Frontal cortex (tissue), 4 donors: ENCODE results near the gene C20orf141. TPM values are rescaled to one million over a fixed set of nuclear protein-coding genes. Genes with fewer than 3 reads are reported as not detected.
"Not testable (repeated sequence)": the region's sequence is repeated elsewhere in the genome, so short reads cannot be mapped to it uniquely, and the experiment has no call there.

Experiments
- DNase-seq, 2 donors: peaks; one replicate each; pipeline ENCODE4 v3.0.0; 2012; ENCODE audit warnings: low spot score in 2 of 2
- FAIRE-seq: peaks from 2 replicates; lab custom pipeline; 2012; peaks lifted over from hg19 to GRCh38; lab: Jason Lieb, UNC
- total RNA-seq: library from RNA; depleted of rRNA; stranded (reverse); fragments of >200 nt; gene quantifications from one replicate; pipeline ENCODE4 v1.2.3, GENCODE V29; 2014
- donor health status: control.
- donor health status: control.
- donor health status: control.

Gene C20orf141, protein sequence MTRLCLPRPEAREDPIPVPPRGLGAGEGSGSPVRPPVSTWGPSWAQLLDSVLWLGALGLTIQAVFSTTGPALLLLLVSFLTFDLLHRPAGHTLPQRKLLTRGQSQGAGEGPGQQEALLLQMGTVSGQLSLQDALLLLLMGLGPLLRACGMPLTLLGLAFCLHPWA
- not detected for total RNA-seq

DNA sequence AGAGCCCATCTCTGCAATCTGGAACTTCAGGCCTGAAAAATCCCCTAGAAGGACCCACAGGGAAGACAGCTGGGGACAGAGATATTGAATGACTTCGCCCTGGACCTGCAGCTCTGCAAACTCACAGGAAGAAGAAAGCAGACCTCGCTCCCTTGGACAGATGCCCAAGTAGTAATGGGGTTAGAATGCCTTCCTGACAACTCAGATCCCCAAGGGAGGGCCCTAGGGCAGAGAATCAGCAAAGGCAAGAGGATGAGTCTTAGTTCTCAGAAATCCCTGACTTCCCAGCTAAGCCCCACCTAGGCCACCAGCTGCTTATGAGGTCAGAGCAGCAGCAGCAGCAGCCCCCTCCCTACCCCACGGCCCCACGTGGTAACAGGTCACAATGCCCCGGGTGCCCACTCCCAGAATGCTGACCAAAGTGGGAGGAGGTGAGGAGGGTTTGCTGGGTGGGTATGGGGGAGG is at the start of gene C20orf141:
Gene C20orf141, plus strand, starts transcription at position 401 of the 465 bp plus-strand sequence. CDS start 198 bp downstream, outside the sequence.
- FAIRE-seq (no peak), DNase-seq (no peak)

DNA sequence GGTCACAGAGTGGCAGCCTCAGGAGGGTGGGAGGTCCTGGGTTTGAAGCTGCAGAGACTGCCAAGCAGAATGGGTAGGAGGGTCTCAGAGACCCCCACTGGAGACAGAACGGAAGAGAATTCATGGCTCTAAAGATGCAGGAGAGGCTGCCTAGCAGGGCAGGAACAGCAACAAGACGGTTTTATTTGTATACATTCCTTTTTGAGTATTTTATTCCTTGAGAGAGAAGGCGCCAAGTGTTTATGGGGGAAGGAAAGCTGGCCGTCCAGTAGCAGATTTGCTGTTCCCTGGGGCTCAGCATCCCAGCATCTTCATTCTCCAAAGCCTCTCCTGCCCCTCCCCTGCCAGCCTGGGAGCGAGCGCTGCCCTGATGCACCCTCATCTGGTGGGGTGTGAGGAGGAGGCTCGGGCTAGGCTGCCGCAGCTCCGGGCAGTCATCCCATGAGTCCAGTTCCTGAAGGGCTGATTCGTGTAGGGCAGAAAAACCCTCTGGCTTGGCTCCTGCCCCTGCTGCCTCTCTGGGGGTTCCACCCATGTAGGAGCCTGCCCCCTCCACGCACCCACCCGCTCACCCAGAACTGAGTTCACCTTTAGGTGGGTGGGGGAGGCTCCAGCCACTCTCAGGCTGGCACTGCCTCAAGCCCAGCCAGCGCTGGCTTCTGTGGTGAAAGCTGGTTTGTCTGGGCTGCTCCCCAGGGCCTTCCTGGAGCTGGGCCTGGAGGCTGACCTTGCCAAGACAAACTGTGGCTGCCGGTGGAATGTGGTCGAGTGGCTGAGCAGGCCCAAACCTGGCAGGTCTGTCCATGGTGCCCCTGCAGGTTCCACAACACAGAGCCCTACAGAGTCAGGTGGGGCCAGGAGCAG is 46.8 kb upstream of the C20orf141 start:
- DNase-seq (no peak), FAIRE-seq (no peak)

DNA sequence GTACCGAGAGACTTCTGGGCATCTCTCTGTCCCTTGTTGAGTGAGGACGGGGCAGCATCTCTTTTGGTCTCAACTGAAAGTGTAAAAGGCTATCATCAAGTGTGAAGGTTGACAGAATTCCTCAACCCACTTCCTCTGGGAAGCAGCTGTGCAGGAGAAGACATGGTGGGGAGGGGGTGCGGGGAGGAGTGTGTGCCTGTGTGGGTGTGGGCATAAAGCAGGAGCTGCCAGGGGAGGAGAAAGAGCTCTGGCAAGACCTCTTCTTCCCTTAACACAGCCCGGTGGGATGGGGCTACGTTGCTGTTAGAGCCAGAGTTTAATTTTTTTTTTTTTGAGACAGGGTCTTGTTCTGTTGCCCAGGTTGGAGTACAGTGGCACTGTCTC is 46.2 kb upstream of the C20orf141 start:
- no peak for DNase-seq

DNA sequence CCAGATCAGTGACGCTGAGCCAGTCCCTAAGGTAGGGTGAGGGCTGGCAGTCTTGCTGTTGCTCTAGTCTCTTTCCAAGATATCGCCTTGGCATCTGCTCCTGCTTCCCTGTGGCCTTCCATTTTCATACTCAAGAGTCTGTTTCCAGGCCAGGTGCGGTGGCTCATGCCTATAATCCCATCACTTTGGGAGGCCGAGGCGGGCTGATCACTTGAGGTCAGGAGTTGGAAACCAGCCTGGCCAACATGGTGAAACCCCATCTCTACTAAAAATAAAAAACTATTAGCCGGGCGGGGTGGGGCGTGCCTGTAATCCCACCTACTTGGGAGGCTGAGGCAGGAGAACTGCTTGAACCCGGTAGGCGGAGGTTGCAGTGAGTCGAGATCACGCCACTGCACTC is 44.7 kb upstream of the C20orf141 start:
- FAIRE-seq, DNase-seq: not testable (repeated sequence)

More for the DNA sequence above, 46.2 kb upstream of the C20orf141 start:
- no peak for FAIRE-seq

DNA sequence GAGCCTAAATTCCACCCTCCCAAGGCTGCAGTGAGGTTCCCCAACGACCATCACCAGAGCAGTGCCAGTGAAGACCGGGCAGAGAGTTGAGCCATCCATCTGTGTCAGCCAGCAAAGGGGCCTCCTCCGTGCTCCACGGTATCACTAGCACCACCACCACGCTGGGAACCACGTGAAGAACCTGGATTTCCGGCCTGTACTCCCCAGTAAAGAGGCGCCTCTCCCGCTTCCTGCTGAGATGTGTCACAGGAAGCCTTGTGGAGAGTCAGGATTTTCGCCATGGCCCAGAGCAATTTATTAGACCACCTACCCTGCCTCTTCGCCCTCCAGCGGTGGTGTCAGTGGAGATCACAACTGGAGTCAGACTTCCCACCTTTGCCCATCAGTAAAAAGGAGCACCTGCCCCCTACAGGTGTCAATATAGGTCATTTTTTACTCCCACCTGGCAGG is 43.1 kb upstream of the C20orf141 start:
- FAIRE-seq (no peak), DNase-seq (no peak)

DNA sequence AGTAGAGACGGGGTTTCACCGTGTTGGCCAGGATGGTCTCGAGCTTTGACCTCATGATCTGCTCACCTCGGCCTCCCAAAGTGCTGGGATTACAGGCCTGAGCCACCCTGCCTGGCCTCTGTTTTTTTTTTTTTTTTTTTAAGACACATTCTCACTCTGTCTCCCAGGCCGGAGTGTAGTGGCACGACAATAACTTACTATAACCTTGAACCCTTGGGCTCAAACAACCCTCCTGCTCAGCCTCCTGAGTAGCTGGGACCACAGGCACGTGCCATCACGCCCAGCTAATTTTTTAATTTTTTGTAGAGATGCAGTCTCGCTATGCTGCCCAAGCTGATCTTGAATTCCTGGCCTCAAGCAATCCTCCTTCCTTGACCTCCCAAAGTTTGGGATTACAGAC is 41.0 kb upstream of the C20orf141 start:
- DNase-seq (no peak), FAIRE-seq (no peak)

DNA sequence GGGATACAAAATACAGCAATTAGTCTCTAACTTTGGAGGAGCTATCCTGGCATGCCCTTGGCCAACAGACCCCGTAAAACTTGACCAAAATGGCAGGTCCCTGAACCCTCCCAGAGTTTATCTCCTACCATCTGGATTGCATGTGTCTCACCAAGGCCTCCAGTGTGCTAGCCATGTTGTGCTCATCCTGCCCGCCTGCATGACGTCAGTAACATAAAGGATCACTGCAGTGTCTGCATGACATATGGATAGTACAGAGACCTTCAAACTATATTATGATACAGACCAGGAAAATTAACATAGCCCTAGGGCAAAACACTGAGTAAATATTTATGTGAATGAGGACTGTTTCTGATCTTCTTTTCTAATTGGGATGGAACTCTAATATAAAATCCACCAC is 39.6 kb upstream of the C20orf141 start:
- FAIRE-seq (no peak), DNase-seq (no peak)

DNA sequence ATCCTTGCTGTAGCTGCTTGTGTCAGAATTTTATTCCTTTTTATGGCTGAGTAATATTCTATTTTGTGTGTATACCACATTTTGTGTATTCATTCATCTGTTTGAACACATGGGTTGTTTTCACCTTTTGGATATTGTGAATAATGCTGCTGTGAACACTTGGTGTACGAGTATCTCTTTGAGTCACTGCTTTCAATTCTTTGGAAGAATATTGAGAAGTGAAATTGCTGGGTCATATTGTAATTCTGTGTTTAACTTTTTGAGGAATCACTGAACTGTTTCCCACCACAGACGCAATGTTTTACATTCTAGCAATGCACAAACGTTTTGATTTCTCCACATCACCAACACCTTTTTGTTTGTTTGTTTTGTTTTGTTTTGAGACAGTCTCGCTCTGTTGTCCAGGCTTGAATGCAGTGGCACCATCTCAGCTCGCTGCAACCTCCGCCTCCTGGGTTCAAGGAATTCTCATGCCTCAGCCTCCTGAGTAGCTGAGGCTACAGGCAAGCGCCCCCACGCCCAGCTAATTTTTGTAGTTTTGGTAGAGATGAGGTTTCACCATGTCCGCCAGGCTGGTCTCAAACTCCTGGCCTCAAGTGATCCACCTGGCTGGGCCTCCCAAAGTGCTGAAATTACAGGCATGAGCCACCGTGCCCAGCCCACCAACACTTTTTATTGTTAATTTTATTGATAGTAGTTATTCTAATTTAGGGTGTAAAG is 36.0 kb upstream of the C20orf141 start:
- no peak for FAIRE-seq

DNA sequence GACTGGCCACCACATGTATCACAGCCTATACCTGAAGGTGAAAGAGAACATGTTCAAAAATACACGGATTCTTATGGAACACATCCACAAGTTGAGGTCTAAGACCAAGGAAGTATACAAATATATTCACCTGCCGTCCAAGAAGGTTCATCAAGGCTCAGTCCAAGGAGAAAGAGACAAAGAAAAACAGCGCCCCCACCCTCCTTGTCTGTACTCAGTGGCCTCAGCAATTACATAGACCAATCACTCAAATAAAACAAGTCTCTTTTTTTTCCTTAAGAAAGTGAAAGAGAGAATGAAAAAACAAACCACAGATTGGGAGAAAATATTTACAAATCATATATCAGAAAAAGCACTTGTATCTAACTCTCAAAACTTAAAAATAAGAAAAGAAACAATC is 33.8 kb upstream of the C20orf141 start:
- no peak for DNase-seq
- FAIRE-seq: no peak

More for the DNA sequence above, 36.0 kb upstream of the C20orf141 start:
- DNase-seq: no peak

DNA sequence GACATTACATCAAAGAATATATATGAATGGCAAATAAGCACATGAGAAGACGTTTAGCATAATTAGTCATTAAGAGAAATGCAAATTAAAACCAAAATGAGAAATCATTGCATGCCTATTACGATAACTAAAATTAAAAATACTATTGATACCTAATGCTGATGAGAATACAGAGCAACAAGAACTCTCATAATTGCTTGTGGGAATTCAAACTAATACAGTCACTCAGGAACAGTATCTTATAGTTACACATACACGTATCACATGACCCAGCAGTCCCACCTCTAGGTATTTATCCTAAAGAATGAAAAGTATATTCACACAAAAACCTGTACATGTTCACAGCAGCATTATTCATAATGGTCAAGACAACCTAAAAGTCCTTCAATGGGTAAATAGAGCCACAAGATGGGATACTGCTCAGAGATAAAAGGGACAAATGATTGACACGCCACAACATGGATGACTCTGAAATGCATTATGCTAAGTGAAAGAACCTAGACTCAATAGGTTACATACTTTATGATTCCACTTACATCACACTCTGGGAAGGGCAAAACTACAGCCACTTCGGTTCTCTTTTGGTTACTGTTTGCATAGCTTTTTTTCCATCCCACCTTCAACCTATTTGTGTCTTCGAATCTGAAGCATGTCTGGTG is 30.8 kb upstream of the C20orf141 start:
- no peak for DNase-seq
- no peak for FAIRE-seq

DNA sequence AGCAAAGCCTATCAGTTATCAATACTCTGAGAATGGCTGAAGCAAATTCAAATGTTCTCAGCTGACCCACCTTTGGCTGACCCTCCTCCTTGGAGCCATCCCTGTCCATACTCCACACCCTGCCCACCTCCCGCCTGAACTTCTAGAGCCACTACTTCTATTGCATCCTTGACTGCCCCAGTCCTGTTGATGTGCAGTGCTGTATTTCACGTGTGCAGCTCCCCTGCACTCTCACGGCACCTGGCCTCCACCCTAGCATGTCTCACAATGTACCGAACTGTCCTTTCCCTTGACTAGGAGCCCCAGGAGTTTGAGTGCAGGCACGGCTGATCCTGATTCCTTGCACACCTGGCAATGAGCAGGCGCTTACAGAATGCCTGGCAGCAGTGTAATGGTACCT is 21.3 kb upstream of the C20orf141 start:
- no peak for FAIRE-seq
- DNase-seq: no peak

DNA sequence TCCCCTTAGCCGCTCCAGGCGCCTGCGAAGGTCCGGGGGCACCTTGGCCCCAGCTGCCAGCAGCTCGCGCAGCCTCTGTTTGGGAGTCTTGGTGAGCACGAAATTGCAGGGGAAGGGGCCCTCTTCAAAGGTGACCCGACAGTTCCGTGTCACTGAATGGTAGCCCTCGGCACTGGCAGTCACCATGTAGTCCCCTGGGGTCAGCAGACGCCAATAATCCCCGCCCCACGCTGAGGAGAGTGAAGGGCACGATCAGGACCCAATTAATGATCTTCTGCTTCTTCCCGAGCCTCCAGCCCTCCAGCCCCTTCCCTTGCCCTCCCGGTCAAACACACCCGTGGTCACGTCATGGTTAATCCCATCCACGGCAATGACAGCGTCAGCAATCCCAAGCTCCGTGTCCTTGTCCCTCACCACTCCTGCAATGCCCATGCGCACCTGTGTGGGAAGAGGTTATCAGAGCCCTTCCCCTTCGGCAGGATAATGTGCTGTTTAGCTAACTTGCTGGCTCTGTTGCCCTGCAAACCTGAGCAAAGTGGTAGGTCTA is 20.5 kb upstream of the C20orf141 start:
- no peak for FAIRE-seq
- DNase-seq: no peak

DNA sequence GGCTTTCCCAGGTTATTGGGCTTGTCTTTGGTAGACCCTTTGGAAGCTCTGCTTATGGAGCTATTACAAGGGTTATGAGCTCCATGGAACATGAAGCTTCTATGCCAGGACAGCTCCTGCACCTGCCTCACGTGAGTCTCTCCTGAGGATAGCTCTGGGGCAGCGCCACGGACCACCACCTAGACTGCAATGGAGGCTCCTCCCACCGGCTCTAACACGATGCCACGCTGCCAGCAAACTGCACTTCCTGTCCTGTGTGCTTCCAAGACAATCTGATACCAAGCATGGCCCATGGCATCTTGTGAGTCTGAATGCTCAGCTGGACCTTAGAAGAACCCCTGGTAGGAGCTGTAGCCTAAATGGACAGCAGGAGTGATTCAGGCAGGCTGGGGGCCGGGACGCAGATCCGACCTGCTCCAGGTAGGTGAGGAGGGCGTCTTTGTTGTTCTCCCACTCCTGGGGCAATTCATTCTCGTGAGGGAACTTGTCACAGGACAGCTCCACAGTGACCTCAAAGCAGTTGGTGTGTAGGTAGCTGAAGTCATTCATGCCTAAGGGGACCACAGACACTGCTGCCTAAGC is 19.8 kb upstream of the C20orf141 start:
- DNase-seq (no peak), FAIRE-seq (no peak)

DNA sequence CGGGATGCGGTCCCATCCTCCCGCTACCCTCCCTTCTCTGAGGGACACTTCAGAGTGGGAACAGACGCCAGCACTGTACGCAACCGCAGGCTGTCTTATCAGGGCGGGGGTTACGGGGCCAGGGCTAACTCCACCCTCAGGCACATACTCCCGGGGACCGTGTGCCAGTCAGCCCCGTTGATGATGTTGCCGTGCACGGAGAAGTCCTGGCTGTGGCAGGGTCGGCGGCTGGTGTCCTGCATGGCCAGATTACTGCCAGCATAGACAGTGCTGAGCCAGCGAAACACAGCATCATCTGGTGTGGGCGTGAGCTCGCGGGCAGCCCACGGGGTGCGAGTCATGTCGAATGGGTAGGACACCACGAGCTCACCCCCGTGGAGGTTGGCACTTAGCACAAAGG is 19.3 kb upstream of the C20orf141 start:
- FAIRE-seq (no peak), DNase-seq (no peak)

DNA sequence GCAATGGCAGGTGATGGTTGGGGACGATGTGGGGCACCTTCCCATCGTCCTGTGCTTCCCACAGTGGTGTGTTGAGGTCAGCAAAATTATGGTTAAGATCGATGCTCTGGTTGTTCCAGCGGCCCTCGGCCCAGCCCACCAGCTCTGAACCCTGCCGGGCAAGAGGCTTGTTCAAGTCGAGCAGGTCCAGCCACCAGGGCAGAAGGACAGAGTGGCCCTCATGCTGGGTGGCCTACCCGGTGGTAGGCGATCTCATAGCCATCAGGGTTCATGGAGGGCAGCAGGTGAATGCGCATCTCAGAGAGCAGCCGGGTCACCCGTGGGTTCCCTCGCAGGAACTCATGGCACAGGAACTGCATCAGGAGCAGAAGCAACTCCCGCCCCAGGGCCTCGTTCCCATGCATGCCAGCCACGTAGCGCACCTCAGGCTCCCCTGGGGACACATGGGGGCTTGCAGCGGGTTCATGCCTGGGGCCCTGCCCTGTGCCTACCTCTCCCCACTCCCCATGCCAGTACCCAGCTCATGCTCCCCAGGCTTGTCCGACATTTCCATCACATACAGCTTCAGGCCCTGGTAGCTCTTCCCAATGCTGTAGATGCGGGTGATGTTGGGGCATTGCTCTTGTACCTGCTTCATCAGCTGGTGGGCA is 18.7 kb upstream of the C20orf141 start:
- no peak for FAIRE-seq

DNA sequence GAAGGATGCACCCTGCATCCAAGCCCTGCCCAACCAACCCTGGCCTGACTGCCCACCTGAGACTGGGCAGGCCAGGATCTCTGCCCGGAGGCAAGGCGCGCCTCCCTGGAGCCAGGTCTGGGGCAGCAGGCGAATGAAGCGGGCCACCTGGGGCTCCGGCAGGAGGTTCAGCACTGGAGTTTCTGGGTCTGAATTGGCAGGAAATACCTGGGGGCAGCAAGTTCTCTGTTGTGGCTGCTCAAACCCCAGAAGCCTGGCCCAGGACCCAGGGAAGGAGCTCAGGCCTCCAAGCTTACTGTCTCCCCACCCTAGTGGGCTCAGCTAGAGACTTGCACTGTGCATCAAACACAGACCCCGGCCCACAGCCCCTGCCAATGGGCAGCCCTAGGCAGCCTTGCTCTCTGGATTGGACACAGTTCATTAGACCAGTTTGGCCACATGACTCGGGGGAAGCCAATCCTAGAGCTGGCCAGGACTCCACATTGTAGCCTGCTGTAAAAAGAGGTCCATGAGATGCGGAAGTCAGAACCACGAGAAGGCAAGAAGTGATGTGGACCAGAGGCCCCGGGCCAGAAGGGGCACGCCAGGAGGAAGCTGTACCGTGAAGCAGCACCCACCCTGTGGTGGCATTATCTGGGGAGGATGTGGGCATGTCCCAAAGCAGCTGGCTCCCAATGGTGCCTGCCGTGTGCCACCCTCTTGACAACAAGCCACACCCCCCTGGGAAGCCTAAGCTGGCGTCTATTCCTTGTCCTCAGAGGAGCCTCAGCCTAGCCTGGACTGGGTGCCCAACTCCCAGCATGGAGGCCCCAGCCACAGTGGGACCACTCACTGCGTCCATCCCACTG is 17.4 kb upstream of the C20orf141 start:
- FAIRE-seq (no peak), DNase-seq (no peak)

More for the DNA sequence above, 18.7 kb upstream of the C20orf141 start:
- DNase-seq: no peak

DNA sequence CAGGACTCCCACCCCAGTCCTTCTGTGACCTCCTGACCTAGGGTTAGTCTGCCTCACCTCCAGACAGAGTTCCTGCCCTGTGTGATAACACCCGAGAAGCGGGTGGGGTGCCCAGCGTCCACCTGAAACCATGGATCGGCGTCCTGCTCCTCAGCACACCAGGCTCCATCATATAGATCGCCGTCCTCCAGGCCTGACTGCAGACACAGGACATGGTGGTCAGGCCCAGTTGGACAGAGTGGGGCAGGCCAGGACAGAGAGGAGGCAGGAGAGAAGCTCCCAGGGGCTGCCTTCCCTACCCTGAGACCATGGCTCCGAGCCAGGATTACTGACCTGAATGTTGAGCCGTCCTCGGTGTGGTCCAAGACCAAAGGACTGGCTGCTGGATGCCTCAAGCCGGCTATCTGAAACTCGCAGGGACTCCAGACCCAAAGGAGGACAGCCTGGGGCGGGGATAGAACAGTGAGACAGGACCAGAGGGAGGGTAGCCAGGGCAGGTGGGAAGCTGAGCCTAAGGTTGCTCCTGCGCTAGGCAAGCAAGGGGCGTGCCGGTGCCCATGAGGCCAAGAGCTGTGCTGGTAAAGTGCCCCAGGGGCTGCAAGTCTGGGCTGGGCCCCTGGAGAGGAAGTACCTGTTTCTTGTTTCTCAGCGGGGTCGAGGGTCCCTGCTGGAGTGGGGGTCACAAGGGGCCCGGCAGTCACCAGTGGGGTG is 16.5 kb upstream of the C20orf141 start:
- no peak for FAIRE-seq
- DNase-seq: no peak
